Measurements from ENCODE around the gene SPATA7.

SPATA7 gene

GRCh38 chr14:88477513-88478250 lies 92.2 kb downstream of the SPATA7 start:
- Histone ChIP-seq H3K27me3 (ENCODE audit: control insufficient read depth, insufficient read depth, low read length) (no peaks in the 10 kb centered on the region), H3K9ac (ENCODE audit: low read length) (no peak overlapping the region), H3K36me3 (ENCODE audit: control insufficient read depth, insufficient read depth, low read length) (peaks cover 19% of the 10 kb centered on the region), H3K27ac (ENCODE audit: low read depth, low read length) (no peak overlapping the region), H3K4me1 (ENCODE audit: control insufficient read depth, insufficient read depth, low read length) (no peaks in the 10 kb centered on the region), H3K4me3 (ENCODE audit: low read length) (no peak overlapping the region)

- no peaks in the 10 kb centered on the region for H3K4me1 ChIP-seq (ENCODE audit: control insufficient read depth, insufficient read depth, low read length)
- no peak overlapping the region for H3K27ac ChIP-seq (ENCODE audit: low read depth, low read length)
- H3K4me3 ChIP-seq (ENCODE audit: low read length), result no peak overlapping the region
- H3K36me3 ChIP-seq (ENCODE audit: control insufficient read depth, insufficient read depth, low read length), result peaks cover 22% of the 10 kb centered on the region
- H3K9ac ChIP-seq (ENCODE audit: low read length), result no peak overlapping the region
- no peaks in the 10 kb centered on the region for H3K27me3 ChIP-seq (ENCODE audit: control insufficient read depth, insufficient read depth, low read length)
Measured at GRCh38 chr14:88478931-88479330, 93.5 kb downstream of the SPATA7 start.

GRCh38 chr14:88479574-88479987 lies 94.1 kb downstream of the SPATA7 start:
- Histone ChIP-seq H3K4me3 (ENCODE audit: low read length) (no peak overlapping the region), H3K9ac (ENCODE audit: low read length) (no peak overlapping the region), H3K36me3 (ENCODE audit: control insufficient read depth, insufficient read depth, low read length) (peaks cover 19% of the 10 kb centered on the region)

GRCh38 chr14:88481059-88481458 lies 95.6 kb downstream of the SPATA7 start:
- Histone ChIP-seq H3K4me1 (ENCODE audit: control insufficient read depth, insufficient read depth, low read length) (no peaks in the 10 kb centered on the region), H3K4me3 (ENCODE audit: low read length) (no peak overlapping the region), H3K9ac (ENCODE audit: low read length) (no peak overlapping the region), H3K27ac (ENCODE audit: low read depth, low read length) (no peak overlapping the region), H3K27me3 (ENCODE audit: control insufficient read depth, insufficient read depth, low read length) (no peaks in the 10 kb centered on the region), H3K36me3 (ENCODE audit: control insufficient read depth, insufficient read depth, low read length) (peaks cover 16% of the 10 kb centered on the region)

More at GRCh38 chr14:88479574-88479987, 94.1 kb downstream of the SPATA7 start:
- no peak overlapping the region for H3K27ac ChIP-seq (ENCODE audit: low read depth, low read length)
- H3K27me3 ChIP-seq (ENCODE audit: control insufficient read depth, insufficient read depth, low read length), result no peaks in the 10 kb centered on the region
- H3K4me1 ChIP-seq (ENCODE audit: control insufficient read depth, insufficient read depth, low read length), result no peaks in the 10 kb centered on the region

- no peaks in the 10 kb centered on the region for H3K27me3 ChIP-seq (ENCODE audit: control insufficient read depth, insufficient read depth, low read length)
- no peak overlapping the region for H3K9ac ChIP-seq (ENCODE audit: low read length)
- H3K4me3 ChIP-seq (ENCODE audit: low read length), result no peak overlapping the region
- H3K4me1 ChIP-seq (ENCODE audit: control insufficient read depth, insufficient read depth, low read length), result no peaks in the 10 kb centered on the region
- H3K27ac ChIP-seq (ENCODE audit: low read depth, low read length), result no peak overlapping the region
- peaks cover 16% of the 10 kb centered on the region for H3K36me3 ChIP-seq (ENCODE audit: control insufficient read depth, insufficient read depth, low read length)
Measured at GRCh38 chr14:88481794-88482193, 96.3 kb downstream of the SPATA7 start.

GRCh38 chr14:88482524-88482923 lies 97.1 kb downstream of the SPATA7 start:
- Histone ChIP-seq H3K27ac (ENCODE audit: low read depth, low read length) (no peak overlapping the region), H3K4me1 (ENCODE audit: control insufficient read depth, insufficient read depth, low read length) (no peaks in the 10 kb centered on the region), H3K9ac (ENCODE audit: low read length) (no peak overlapping the region), H3K36me3 (ENCODE audit: control insufficient read depth, insufficient read depth, low read length) (peaks cover 15% of the 10 kb centered on the region), H3K4me3 (ENCODE audit: low read length) (no peak overlapping the region), H3K27me3 (ENCODE audit: control insufficient read depth, insufficient read depth, low read length) (no peaks in the 10 kb centered on the region)
